Measurements from ENCODE around the gene SIGMAR1.

GRCh38 chr9:34601937-34602573, 35.5 kb downstream of the SIGMAR1 start:
- TF ChIP-seq CTCF (conservative IDR thresholded peaks at IDR 0.05) (no peak), ZFX (IDR thresholded peaks at IDR 0.05) (no peak)

All from C4-2B (cell line).